CD14-positive monocyte (primary cell): ENCODE results near the gene HOXA13. TPM values are rescaled to one million over a fixed set of nuclear protein-coding genes. Genes with fewer than 3 reads are reported as not detected.

ENCODE experiments used
- DNase-seq, 3 donors: peaks; one replicate each; pipeline ENCODE4 v3.0.0-alpha.2; 2011 to 2022
- H2AFZ ChIP-seq: 2 replicates; pipeline ENCODE4 v1.6.0; 2012; ENCODE audit warnings: mild to moderate bottlenecking, low read depth, low read length, inconsistent platforms; ENCODE audit not compliant: insufficient read depth, poor library complexity, severe bottlenecking
- H3K27ac ChIP-seq, 2 donors: 1 replicate in 1 of 2; 2 replicates in 1 of 2; pipeline ENCODE4 v1.5.1; 2012 to 2013; ENCODE audit warnings: low read length in 2 of 2, control low read depth in 1 of 2, inconsistent platforms in 1 of 2, low read depth in 1 of 2, mild to moderate bottlenecking in 1 of 2
- H3K27me3 ChIP-seq, 2 donors: one replicate each; pipeline versions ENCODE4 v1.6.0 to v1.6.1; 2011 to 2013; ENCODE audit warnings: low read length in 2 of 2; ENCODE audit not compliant: control insufficient read depth in 2 of 2, insufficient read depth in 2 of 2
- H3K36me3 ChIP-seq, 2 donors: replicated peaks in 1 of 2; 1 replicate in 1 of 2; 2 replicates in 1 of 2; pipeline versions ENCODE4 v1.5.1 to v1.6.1; 2012 to 2013; ENCODE audit warnings: low read length in 2 of 2, control low read depth in 1 of 2, inconsistent platforms in 1 of 2, mild to moderate bottlenecking in 1 of 2; ENCODE audit not compliant: insufficient read depth in 2 of 2, control insufficient read depth in 1 of 2
- H3K4me1 ChIP-seq, 2 donors: 1 replicate in 1 of 2; 2 replicates in 1 of 2; pipeline versions ENCODE4 v1.5.1 to v1.6.1; 2012 to 2013; ENCODE audit warnings: low read length in 2 of 2, control low read depth in 1 of 2, inconsistent platforms in 1 of 2, mild to moderate bottlenecking in 1 of 2, moderate library complexity in 1 of 2; ENCODE audit not compliant: insufficient read depth in 2 of 2, control insufficient read depth in 1 of 2
- H3K4me2 ChIP-seq: replicated peaks from 2 replicates; pipeline ENCODE3; 2012; ENCODE audit warnings: low read length, moderate library complexity, mild to moderate bottlenecking; ENCODE audit not compliant: poor library complexity, severe bottlenecking; ENCODE audit errors: extremely low read depth
- H3K4me3 ChIP-seq, 3 experiments: fragments of 200-600 bp in 1 of 3; sonication (generic) in 1 of 3; replicated peaks in 1 of 3; 1 replicate in 2 of 3; 2 replicates in 1 of 3; pipeline ENCODE4 v1.5.1; 2011 to 2013; ENCODE audit warnings: low read length in 3 of 3, mild to moderate bottlenecking in 3 of 3, control low read depth in 2 of 3, low read depth in 2 of 3, inconsistent platforms in 1 of 3, moderate library complexity in 1 of 3
- H3K79me2 ChIP-seq: 2 replicates; pipeline ENCODE4 v1.6.0; 2012; ENCODE audit warnings: mild to moderate bottlenecking, control low read depth, inconsistent platforms, low read length, moderate library complexity; ENCODE audit not compliant: insufficient read depth
- H3K9ac ChIP-seq: 2 replicates; pipeline ENCODE4 v1.6.0; 2017; ENCODE audit warnings: low read length, mild to moderate bottlenecking; ENCODE audit not compliant: insufficient read depth, poor library complexity, severe bottlenecking
- H3K9me3 ChIP-seq, 2 donors: replicated peaks in 1 of 2; 1 replicate in 1 of 2; 2 replicates in 1 of 2; pipeline versions ENCODE4 v1.5.1 to v1.6.1; 2012 to 2013; ENCODE audit warnings: low read length in 2 of 2, control low read depth in 1 of 2; ENCODE audit not compliant: control insufficient read depth in 1 of 2, insufficient read depth in 1 of 2
- H4K20me1 ChIP-seq: 2 replicates; pipeline ENCODE4 v1.6.0; 2012; ENCODE audit warnings: mild to moderate bottlenecking, low read length, control low read depth, moderate library complexity; ENCODE audit not compliant: insufficient read depth
- H3K27ac Mint-ChIP-seq, 7 donors: one replicate each; pipeline ENCODE4 v1.8.0; 2020; ENCODE audit warnings: mild to moderate bottlenecking in 7 of 7, mixed read lengths in 7 of 7, moderate library complexity in 6 of 7, inconsistent platforms in 2 of 7
- H3K27me3 Mint-ChIP-seq, 3 donors: one replicate each; pipeline ENCODE4 v1.8.0; 2021 to 2022; ENCODE audit warnings: low read depth in 3 of 3, mild to moderate bottlenecking in 3 of 3, mixed read lengths in 3 of 3, moderate library complexity in 3 of 3, inconsistent platforms in 1 of 3
- H3K36me3 Mint-ChIP-seq, 2 donors: one replicate each; pipeline ENCODE4 v1.8.0; 2020; ENCODE audit warnings: mixed read lengths in 2 of 2, inconsistent platforms in 1 of 2, mild to moderate bottlenecking in 1 of 2
- H3K4me1 Mint-ChIP-seq: one replicate; pipeline ENCODE4 v1.8.0; 2020; ENCODE audit warnings: mild to moderate bottlenecking, mixed read lengths
- H3K4me3 Mint-ChIP-seq, 2 donors: one replicate each; pipeline ENCODE4 v1.8.0; 2020; ENCODE audit warnings: mild to moderate bottlenecking in 2 of 2, mixed read lengths in 2 of 2, moderate library complexity in 1 of 2
- H3K9me3 Mint-ChIP-seq, 7 donors: one replicate each; pipeline ENCODE4 v1.8.0; 2020 to 2022; ENCODE audit warnings: mixed read lengths in 7 of 7, mild to moderate bottlenecking in 6 of 7, moderate library complexity in 6 of 7, inconsistent platforms in 2 of 7
- WGBS: methylation state at CpG from one replicate; pipeline ENCODE4 v1.1.5; 2013; ENCODE audit warnings: missing lambda C conversion rate; ENCODE audit not compliant: insufficient coverage; 5-methylcytosine and 5-hydroxymethylcytosine counted together
- intact Hi-C, 2 donors: fragments of 100-400 bp; cut with micrococcal nuclease; formaldehyde crosslinking; loops; one replicate each; pipeline versions ENCODE4 v1.15.0 to v1.15.1; 2023
- polyA plus RNA-seq, 3 donors: library from polyadenylated mRNA; depleted of rRNA in 1 of 3; unstranded in 2 of 3; stranded (reverse) in 1 of 3; fragments of 300-500 nt in 2 of 3; fragments of >200 nt in 1 of 3; fragmentation: Illumina TruSeq in 2 of 3; gene quantifications; 1 replicate in 2 of 3; 2 replicates in 1 of 3; pipeline ENCODE4 v1.2.3, GENCODE V29; 2012 to 2021
- TF ChIP-seq, protein P1 (sequence below): fragments of 200-600 bp; IDR thresholded peaks from one replicate; pipeline ENCODE4 v1.8.0; 2022; ENCODE audit warnings: antibody characterized with exemption, mild to moderate bottlenecking

The HOXA13 gene
- polyA plus RNA-seq, 3 donors, result not detected

DNA sequence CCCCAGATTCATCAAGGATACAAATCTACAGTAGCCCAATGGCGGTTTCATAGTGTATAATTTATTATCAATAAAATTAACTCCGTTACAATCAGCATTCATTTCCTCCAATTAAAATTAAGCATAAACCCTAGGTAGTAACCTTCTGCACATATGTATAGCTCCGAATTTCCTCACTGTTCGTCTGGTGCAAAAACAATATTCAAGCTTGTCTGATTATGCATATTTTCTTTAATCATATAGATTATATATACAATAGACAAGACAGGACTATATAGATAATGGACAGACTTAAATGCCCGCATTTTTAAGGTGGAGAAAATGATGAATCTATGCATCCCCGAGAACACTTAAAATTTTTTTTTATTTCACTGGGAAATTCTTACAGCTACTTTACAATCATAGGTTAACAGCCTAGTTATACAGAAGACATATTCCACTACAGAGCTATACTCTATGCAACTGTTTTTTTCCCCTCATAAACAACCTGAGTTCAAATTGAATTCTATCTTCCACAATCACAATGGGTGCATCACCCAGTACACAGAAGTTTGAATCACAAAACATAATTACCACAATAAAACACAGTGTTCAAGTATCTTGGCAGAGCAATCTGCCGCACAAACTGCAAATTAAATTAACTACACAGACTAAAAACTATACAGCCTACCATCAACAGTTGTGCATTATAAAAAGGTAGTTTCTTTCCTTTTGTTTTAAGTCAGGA is 37.2 kb downstream of the HOXA13 start:
- Mint-ChIP-seq H3K9me3 (peaks cover 3 to 47% (median 35%) of the 10 kb centered on the region in 7 donors), H3K36me3 (peaks cover 16 to 38% of the 10 kb centered on the region in 2 donors), H3K27me3 (peaks cover 84 to 93% (median 86%) of the 10 kb centered on the region in 3 donors), H3K27ac (no peak overlapping the region), H3K4me3 (peak overlapping the region in 1 of 2 donors; percentile 92), H3K4me1 (peaks cover 69% of the 10 kb centered on the region)
- Histone ChIP-seq H3K9ac (no peak overlapping the region), H3K27ac (no peak overlapping the region), H3K4me2 (peak overlapping the region; percentile 69), H3K9me3 (peaks cover 18 to 39% of the 10 kb centered on the region in 2 donors), H4K20me1 (no peaks in the 10 kb centered on the region), H3K4me3 (peak overlapping the region in 1 of 3 experiments; percentile 74), H3K4me1 (peaks cover 68 to 84% of the 10 kb centered on the region in 2 donors), H3K27me3 (peaks cover 57 to 92% of the 10 kb centered on the region in 2 donors), H3K36me3 (no peaks in the 10 kb centered on the region), H3K79me2 (peaks cover 7% of the 10 kb centered on the region), H2AFZ (no peak overlapping the region)
- WGBS, result no CpG with 5 or more reads among the region's 7 CpGs
- DNase-seq, result no peak
- intact Hi-C loops, result loop anchor here (5.0 to 10.0 kb wide), 4 partner anchors 308 to 795 kb away; no protein-coding TSS in a partner anchor
- TF ChIP-seq, protein P1, sequence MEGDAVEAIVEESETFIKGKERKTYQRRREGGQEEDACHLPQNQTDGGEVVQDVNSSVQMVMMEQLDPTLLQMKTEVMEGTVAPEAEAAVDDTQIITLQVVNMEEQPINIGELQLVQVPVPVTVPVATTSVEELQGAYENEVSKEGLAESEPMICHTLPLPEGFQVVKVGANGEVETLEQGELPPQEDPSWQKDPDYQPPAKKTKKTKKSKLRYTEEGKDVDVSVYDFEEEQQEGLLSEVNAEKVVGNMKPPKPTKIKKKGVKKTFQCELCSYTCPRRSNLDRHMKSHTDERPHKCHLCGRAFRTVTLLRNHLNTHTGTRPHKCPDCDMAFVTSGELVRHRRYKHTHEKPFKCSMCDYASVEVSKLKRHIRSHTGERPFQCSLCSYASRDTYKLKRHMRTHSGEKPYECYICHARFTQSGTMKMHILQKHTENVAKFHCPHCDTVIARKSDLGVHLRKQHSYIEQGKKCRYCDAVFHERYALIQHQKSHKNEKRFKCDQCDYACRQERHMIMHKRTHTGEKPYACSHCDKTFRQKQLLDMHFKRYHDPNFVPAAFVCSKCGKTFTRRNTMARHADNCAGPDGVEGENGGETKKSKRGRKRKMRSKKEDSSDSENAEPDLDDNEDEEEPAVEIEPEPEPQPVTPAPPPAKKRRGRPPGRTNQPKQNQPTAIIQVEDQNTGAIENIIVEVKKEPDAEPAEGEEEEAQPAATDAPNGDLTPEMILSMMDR, result no peak

- Mint-ChIP-seq H3K4me1 (peaks cover 68% of the 10 kb centered on the region), H3K4me3 (peak overlapping the region; percentile 16 to 92), H3K27me3 (peaks cover 84 to 93% (median 86%) of the 10 kb centered on the region in 3 donors), H3K36me3 (peaks cover 11 to 35% of the 10 kb centered on the region in 2 donors), H3K27ac (no peak overlapping the region), H3K9me3 (peaks cover 0 to 49% (median 34%) of the 10 kb centered on the region in 7 donors)
- Histone ChIP-seq H3K9me3 (peaks cover 13 to 39% of the 10 kb centered on the region in 2 donors), H3K9ac (no peak overlapping the region), H3K27ac (no peak overlapping the region), H3K4me1 (peaks cover 64 to 79% of the 10 kb centered on the region in 2 donors), H3K27me3 (peaks cover 59 to 92% of the 10 kb centered on the region in 2 donors), H4K20me1 (no peaks in the 10 kb centered on the region), H3K79me2 (peaks cover 7% of the 10 kb centered on the region), H3K36me3 (no peaks in the 10 kb centered on the region), H3K4me2 (peak overlapping the region; percentile 92), H3K4me3 (peak overlapping the region in 1 of 3 experiments; percentile 94), H2AFZ (no peak overlapping the region)
- WGBS, result 12% methylated on average over 16 of the region's 30 CpGs
- TF ChIP-seq, protein P1, result no peak
- intact Hi-C loops, result loop anchor here (5.0 to 10.0 kb wide), 4 partner anchors 307 to 795 kb away; no protein-coding TSS in a partner anchor
- DNase-seq, result no peak
Observed at GRCh38 chr7:27161721-27162560, 38.0 kb downstream of the HOXA13 start.
